ENCODE results near the gene GXYLT2.

The GXYLT2 gene

DNA sequence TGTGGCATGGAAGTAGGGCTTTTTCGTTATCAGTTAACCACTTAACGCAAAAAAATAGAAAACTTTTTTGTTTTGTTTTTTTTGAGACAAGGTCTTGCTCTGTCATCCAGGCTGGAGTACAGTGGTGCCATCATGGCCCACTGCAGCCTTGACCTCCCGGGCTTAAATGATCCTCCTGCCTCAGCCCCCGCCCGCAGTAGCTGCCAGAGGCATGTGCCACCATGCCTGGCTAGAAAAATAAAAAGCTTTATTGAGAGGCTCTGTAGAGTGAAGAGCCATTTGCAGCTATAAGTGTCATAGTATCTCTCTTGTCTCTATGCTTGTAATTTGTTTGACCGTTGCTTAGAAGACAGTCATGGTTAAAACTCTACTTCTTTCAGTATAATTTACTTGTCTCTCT lies 122.3 kb downstream of the GXYLT2 start:
- ATAC-seq (replicated peaks) (no peak), DNase-seq (no peak)
- Mint-ChIP-seq H3K4me1 (peaks cover 33 to 72% of the 10 kb centered on the region in 2 donors), H3K27me3 (no peaks in the 10 kb centered on the region), H3K27ac (no peak overlapping the region), H3K36me3 (peaks cover 41 to 67% of the 10 kb centered on the region in 2 donors), H3K4me3 (no peak overlapping the region), H3K9me3 (no peaks in the 10 kb centered on the region)

DNA sequence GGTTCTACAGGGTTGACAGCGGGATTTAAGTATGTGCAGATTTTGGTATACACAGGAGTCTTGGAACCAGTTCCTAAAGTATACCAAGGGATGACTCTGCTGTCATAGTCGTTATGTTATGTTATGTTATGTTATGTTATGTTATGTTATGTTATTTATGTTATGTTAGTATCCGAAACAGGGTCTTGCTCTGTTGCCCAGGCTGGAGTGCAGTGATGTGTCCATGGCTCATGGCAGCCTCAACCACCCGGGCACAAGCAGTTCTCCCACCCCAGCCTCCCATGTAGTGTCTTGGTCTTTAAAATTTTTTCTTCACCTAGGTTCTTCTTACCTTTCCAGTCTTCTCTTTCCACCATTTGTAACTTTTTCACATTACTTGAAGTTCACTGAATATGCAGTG lies 130.5 kb downstream of the GXYLT2 start:
- H3K4me3 Mint-ChIP-seq: no peak overlapping the region
- H3K36me3 Mint-ChIP-seq: peaks cover 6 to 38% of the 10 kb centered on the region in 2 donors
- ATAC-seq (replicated peaks): no peak
- H3K4me1 Mint-ChIP-seq: peaks cover 14 to 39% of the 10 kb centered on the region in 2 donors
- no peaks in the 10 kb centered on the region for H3K9me3 Mint-ChIP-seq
- no peak for DNase-seq
- no peaks in the 10 kb centered on the region for H3K27me3 Mint-ChIP-seq
- no peak overlapping the region for H3K27ac Mint-ChIP-seq

DNA sequence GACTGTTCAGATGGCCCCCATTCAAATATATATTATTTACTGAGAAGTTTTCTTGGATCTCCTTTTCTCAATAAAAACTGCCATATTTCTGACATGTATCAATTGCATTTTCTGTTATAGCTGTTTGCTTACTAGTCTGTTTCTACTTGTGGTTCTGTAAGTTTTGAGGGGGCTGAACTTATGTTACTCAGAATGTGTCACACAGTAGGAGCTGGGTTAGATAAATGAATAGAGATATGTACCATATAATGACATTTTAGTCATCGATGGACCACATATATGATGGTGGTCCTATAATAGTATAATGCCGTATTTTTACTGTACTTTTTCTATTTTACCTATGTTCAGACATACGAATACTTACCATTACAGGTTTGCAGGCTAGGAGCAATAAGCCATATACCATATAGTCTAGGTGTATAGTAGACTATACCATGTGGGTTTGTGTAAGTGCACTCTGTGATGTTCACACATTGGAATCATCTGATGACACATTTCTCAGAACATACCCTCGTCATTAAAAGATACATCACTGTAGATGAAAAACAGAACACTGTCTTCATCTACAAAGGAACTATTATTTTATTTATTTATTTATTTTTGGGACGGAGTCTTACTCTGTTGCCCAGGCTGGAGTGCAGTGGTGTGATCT lies 131.1 kb downstream of the GXYLT2 start:
- no peak overlapping the region for H3K27ac Mint-ChIP-seq
- no peak for ATAC-seq (replicated peaks)
- H3K4me3 Mint-ChIP-seq: no peak overlapping the region
- DNase-seq: no peak
- H3K4me1 Mint-ChIP-seq: peaks cover 14 to 39% of the 10 kb centered on the region in 2 donors
- no peaks in the 10 kb centered on the region for H3K27me3 Mint-ChIP-seq
- no peaks in the 10 kb centered on the region for H3K9me3 Mint-ChIP-seq
- H3K36me3 Mint-ChIP-seq: peaks cover 6 to 38% of the 10 kb centered on the region in 2 donors

DNA sequence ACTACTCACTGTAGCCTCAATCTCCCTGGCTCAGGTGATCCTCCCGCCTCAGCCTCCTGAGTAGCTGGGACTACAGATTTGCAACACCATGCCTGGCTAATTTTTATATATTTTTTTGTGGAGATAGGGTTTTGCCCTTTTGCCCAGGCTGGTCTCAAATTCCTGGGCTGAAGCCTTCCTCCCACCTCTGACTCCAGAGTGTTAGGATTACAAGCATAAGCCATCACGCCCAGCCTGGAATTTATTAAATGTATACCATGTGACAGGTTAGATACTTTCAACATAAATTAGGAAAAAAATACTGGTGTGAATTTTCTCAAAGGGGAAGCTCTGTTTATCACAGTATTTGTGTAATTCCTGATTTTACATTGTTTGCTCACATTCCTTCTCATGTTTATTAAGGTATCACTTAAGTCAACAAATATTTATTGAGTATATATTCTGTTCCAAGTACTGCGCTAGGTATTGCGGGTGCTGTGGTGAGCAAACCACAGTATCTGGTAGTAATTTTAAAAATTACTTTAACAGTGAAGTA lies 133.5 kb downstream of the GXYLT2 start:
- H3K36me3 Mint-ChIP-seq: peaks cover 7 to 37% of the 10 kb centered on the region in 2 donors
- H3K27me3 Mint-ChIP-seq: no peaks in the 10 kb centered on the region
- no peaks in the 10 kb centered on the region for H3K9me3 Mint-ChIP-seq
- DNase-seq (no peak), ATAC-seq (replicated peaks) (no peak)
- H3K27ac Mint-ChIP-seq: no peak overlapping the region
- no peak overlapping the region for H3K4me3 Mint-ChIP-seq
- peaks cover 24 to 48% of the 10 kb centered on the region in 2 donors for H3K4me1 Mint-ChIP-seq

DNA sequence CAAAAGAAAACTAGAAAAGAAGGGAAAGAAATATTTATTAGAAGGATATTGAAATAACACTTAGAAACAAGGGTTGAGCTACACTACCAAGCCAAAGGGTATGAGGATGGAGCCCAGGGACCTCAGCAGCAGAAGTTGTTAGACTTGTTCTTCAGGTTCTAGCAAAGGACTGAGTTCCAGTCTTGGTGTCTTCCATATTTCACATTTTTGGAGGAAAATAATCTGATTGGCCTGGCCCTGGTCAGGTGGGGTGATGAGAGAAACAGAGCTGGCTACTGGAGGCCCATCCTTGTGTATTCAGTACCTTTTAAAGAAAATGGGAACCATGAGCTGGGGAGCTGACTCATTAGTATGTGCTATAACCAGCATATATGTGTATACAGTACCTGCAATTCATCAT lies 137.0 kb downstream of the GXYLT2 start:
- DNase-seq: no peak
- Mint-ChIP-seq H3K36me3 (peaks cover 20 to 34% of the 10 kb centered on the region in 2 donors), H3K27me3 (no peaks in the 10 kb centered on the region), H3K4me1 (peaks cover 26 to 57% of the 10 kb centered on the region in 2 donors), H3K4me3 (no peak overlapping the region), H3K9me3 (no peaks in the 10 kb centered on the region), H3K27ac (peak overlapping the region; percentile 49)
- ATAC-seq (replicated peaks): peak in 1 of 2 donors; percentile 33

DNA sequence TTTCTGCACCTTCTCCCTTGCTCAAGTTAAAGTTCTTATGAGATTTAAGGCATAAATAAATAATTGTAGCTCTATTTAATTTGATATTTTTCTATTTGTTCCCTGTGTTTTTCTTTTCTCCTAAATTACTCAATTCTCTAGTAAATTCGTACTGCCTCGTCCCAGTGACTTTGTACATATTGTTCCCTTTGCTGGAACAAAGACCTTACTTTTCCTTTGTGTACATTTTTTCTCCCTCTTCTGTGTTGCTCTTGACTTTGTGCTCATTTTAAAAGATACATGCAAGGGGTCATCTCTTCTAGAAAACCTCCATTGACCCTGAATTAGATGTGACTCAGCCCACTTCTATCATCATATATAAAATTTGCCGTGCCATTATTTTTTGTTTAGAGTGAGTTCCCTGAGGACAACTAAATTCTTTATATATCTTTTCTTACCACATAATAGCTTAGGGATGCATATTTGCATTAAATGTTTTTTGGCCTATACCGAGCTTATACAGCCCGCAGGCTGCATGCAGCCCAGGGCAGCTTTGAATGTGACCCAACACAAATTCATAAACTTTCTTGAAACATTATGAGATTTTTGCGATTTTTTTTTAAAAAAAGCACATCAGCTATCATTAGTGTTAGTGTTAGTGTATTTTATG lies 138.4 kb downstream of the GXYLT2 start:
- no peak overlapping the region for H3K27ac Mint-ChIP-seq
- ATAC-seq (replicated peaks): no peak
- H3K4me1 Mint-ChIP-seq: peaks cover 27 to 67% of the 10 kb centered on the region in 2 donors

More for the DNA sequence above, 138.4 kb downstream of the GXYLT2 start:
- Mint-ChIP-seq H3K27me3 (no peaks in the 10 kb centered on the region), H3K9me3 (peaks cover 2 to 3% of the 10 kb centered on the region in 2 donors), H3K4me3 (no peak overlapping the region), H3K36me3 (peaks cover 27 to 40% of the 10 kb centered on the region in 2 donors)
- no peak for DNase-seq
